OCI-LY1 (cell line): ENCODE data around the gene RGS14.

ENCODE experiments used
- H2AFZ ChIP-seq: fragments of 200-600 bp; sonication (generic), shearing (Covaris generic); 2 replicates; pipeline ENCODE4 v1.6.0; 2014; ENCODE audit warnings: antibody characterized with exemption, mild to moderate bottlenecking, low read length
- H3F3A ChIP-seq: fragments of 200-600 bp; sonication (generic), shearing (Covaris generic); 2 replicates; pipeline ENCODE4 v1.6.0; 2014; ENCODE audit warnings: mild to moderate bottlenecking, antibody characterized with exemption, low read length, moderate library complexity; ENCODE audit not compliant: insufficient read depth
- H3K27ac ChIP-seq: fragments of 200-600 bp; sonication (generic); 2 replicates; pipeline ENCODE4 v1.5.1; 2014; ENCODE audit warnings: low read length, mixed run types, mild to moderate bottlenecking, low read depth; ENCODE audit not compliant: poor library complexity, severe bottlenecking
- H3K27me3 ChIP-seq: fragments of 200-600 bp; sonication (generic); 2 replicates; pipeline ENCODE4 v1.6.0; 2014; ENCODE audit warnings: antibody characterized with exemption, mild to moderate bottlenecking, low read length, moderate library complexity; ENCODE audit not compliant: insufficient read depth
- H3K36me3 ChIP-seq: fragments of 200-600 bp; sonication (generic); 2 replicates; pipeline ENCODE4 v1.6.1; 2014; ENCODE audit warnings: mild to moderate bottlenecking, antibody characterized with exemption, low read length, moderate library complexity, mixed read lengths; ENCODE audit not compliant: insufficient read depth
- H3K4me1 ChIP-seq: fragments of 200-600 bp; sonication (generic); 2 replicates; pipeline ENCODE4 v1.5.1; 2014; ENCODE audit warnings: mild to moderate bottlenecking, low read length, moderate library complexity; ENCODE audit not compliant: insufficient read depth, severe bottlenecking
- H3K4me2 ChIP-seq: fragments of 200-600 bp; sonication (generic), shearing (Covaris generic); 2 replicates; pipeline ENCODE4 v1.6.1; 2014; ENCODE audit warnings: low read length
- H3K4me3 ChIP-seq: fragments of 200-600 bp; sonication (generic); 2 replicates; pipeline ENCODE4 v1.5.1; 2014; ENCODE audit warnings: low read length, low read depth, mild to moderate bottlenecking, mixed read lengths; ENCODE audit not compliant: poor library complexity, severe bottlenecking
- H3K79me2 ChIP-seq: fragments of 200-600 bp; shearing (Covaris generic); 2 replicates; pipeline ENCODE4 v1.6.1; 2016; ENCODE audit warnings: mixed run types, low read length, mixed read lengths; ENCODE audit not compliant: insufficient read depth
- H3K9ac ChIP-seq: fragments of 200-600 bp; sonication (generic), shearing (Covaris generic); 2 replicates; pipeline ENCODE4 v1.6.1; 2014; ENCODE audit warnings: mild to moderate bottlenecking, low read length, mixed read lengths
- H3K9me2 ChIP-seq: fragments of 200-600 bp; sonication (generic), shearing (Covaris generic); 2 replicates; pipeline ENCODE4 v1.6.1; 2014; ENCODE audit warnings: low read depth, mild to moderate bottlenecking, low read length, mixed read lengths
- H3K9me3 ChIP-seq: fragments of 200-600 bp; shearing (Covaris generic); 2 replicates; pipeline ENCODE4 v1.6.1; 2014; ENCODE audit warnings: low read length, mixed read lengths
- H4K20me1 ChIP-seq: fragments of 200-600 bp; sonication (generic), shearing (Covaris generic); 2 replicates; pipeline ENCODE4 v1.6.0; 2016; ENCODE audit warnings: mild to moderate bottlenecking, low read length; ENCODE audit not compliant: insufficient read depth
- CTCF ChIP-seq: fragments of 200-600 bp; sonication (generic), shearing (Covaris generic); IDR thresholded peaks from 2 replicates; pipeline ENCODE4 v1.5.1; 2017; ENCODE audit warnings: mild to moderate bottlenecking, antibody characterized with exemption, low read length, moderate library complexity, mixed read lengths
- EZH2 ChIP-seq: fragments of 200-600 bp; sonication (generic), shearing (Covaris generic); IDR thresholded peaks from 2 replicates; pipeline ENCODE4 v1.8.0; 2017; ENCODE audit warnings: borderline replicate concordance, mixed run types, mild to moderate bottlenecking, antibody characterized with exemption, low read length, moderate library complexity, mixed read lengths

Gene RGS14

GRCh38 chr5:177396807-177397206, 39.1 kb downstream of the RGS14 start:
- H3K27ac ChIP-seq: no peak overlapping the region
- no peaks in the 10 kb centered on the region for H3K36me3 ChIP-seq
- no peaks in the 10 kb centered on the region for H3K79me2 ChIP-seq
- H3K9me3 ChIP-seq: no peaks in the 10 kb centered on the region
- H3K9ac ChIP-seq: no peak overlapping the region
- H2AFZ ChIP-seq: no peak overlapping the region
- no peak for TF ChIP-seq EZH2
- no peak for TF ChIP-seq CTCF
- H3K27me3 ChIP-seq: peaks cover 5% of the 10 kb centered on the region
- no peak overlapping the region for H3K4me3 ChIP-seq
- no peaks in the 10 kb centered on the region for H4K20me1 ChIP-seq
- no peaks in the 10 kb centered on the region for H3F3A ChIP-seq
- no peaks in the 10 kb centered on the region for H3K9me2 ChIP-seq
- H3K4me1 ChIP-seq: no peaks in the 10 kb centered on the region
- H3K4me2 ChIP-seq: no peak overlapping the region

- Histone ChIP-seq H3K9me2 (no peaks in the 10 kb centered on the region), H3K9ac (no peak overlapping the region), H3K36me3 (no peaks in the 10 kb centered on the region), H3K79me2 (no peaks in the 10 kb centered on the region), H3K9me3 (no peaks in the 10 kb centered on the region), H4K20me1 (no peaks in the 10 kb centered on the region), H3K4me1 (peaks cover 8% of the 10 kb centered on the region), H3K27ac (no peak overlapping the region), H3K4me3 (no peak overlapping the region), H3F3A (no peaks in the 10 kb centered on the region), H3K4me2 (no peak overlapping the region), H3K27me3 (peaks cover 10% of the 10 kb centered on the region), H2AFZ (no peak overlapping the region)
- TF ChIP-seq CTCF (no peak), EZH2 (no peak)
Observed at GRCh38 chr5:177397875-177398390, 40.2 kb downstream of the RGS14 start.

- Histone ChIP-seq H4K20me1 (no peaks in the 10 kb centered on the region), H3K4me3 (no peak within 1 kb of the TSS), H3K27ac (no peak within 1 kb of the TSS), H3K9me2 (no peaks in the 10 kb centered on the region), H3K79me2 (no peaks in the 10 kb centered on the region), H3K27me3 (peaks cover 6% of the 10 kb centered on the region; the same call in 1 of the 2 replicates), H3K9me3 (no peaks in the 10 kb centered on the region), H2AFZ (no peak within 1 kb of the TSS), H3F3A (no peaks in the 10 kb centered on the region), H3K36me3 (no peaks in the 10 kb centered on the region), H3K4me2 (no peak within 1 kb of the TSS), H3K4me1 (peaks cover 27% of the 10 kb centered on the region), H3K9ac (no peak within 1 kb of the TSS)
- TF ChIP-seq EZH2 (no peak), CTCF (no peak)
Observed at GRCh38 chr5:177399997-177400868, 42.5 kb downstream of the RGS14 start, which contains the start of gene PFN3. TSS of gene PFN3 (minus strand) at chr5:177400661. CDS start at chr5:177400576, 85 bp downstream.
